Ishikawa (cell line): ENCODE measurements around the gene CACHD1.

Experiments
- CEBPB ChIP-seq: IDR thresholded peaks from 2 replicates; pipeline ENCODE4 v1.6.1; 2012
- CREB1 ChIP-seq: IDR thresholded peaks from 2 replicates; pipeline ENCODE4 v1.6.1; 2012; ENCODE audit warnings: low read depth
- EGR1 ChIP-seq: IDR thresholded peaks from 2 replicates; pipeline ENCODE4 v1.6.1; 2012
- EP300 ChIP-seq: IDR thresholded peaks from 2 replicates; pipeline ENCODE4 v1.6.1; 2012; ENCODE audit warnings: borderline replicate concordance
- FOXM1 ChIP-seq: IDR thresholded peaks from 2 replicates; pipeline ENCODE4 v1.6.1; 2012; ENCODE audit warnings: low read depth, borderline replicate concordance
- NFIC ChIP-seq: IDR thresholded peaks from 2 replicates; pipeline ENCODE4 v1.6.1; 2012
- RAD21 ChIP-seq: IDR thresholded peaks from 2 replicates; pipeline ENCODE4 v1.6.1; 2012; ENCODE audit warnings: low read depth
- TAF1 ChIP-seq: IDR thresholded peaks from 2 replicates; pipeline ENCODE4 v1.6.1; 2012; ENCODE audit warnings: low read depth, mild to moderate bottlenecking
- TCF12 ChIP-seq: IDR thresholded peaks from 2 replicates; pipeline ENCODE4 v1.6.1; 2012; ENCODE audit warnings: low read depth
- TEAD4 ChIP-seq: IDR thresholded peaks from 2 replicates; pipeline ENCODE4 v1.6.1; 2012
- YY1 ChIP-seq: IDR thresholded peaks from 2 replicates; pipeline ENCODE4 v1.6.1; 2012; ENCODE audit warnings: low read depth
- ZBTB7A ChIP-seq: IDR thresholded peaks from 2 replicates; pipeline ENCODE4 v1.6.1; 2012; ENCODE audit warnings: low read depth
- TF ChIP-seq, protein P1 (sequence below): IDR thresholded peaks from 2 replicates; pipeline ENCODE4 v1.6.1; 2012
- TF ChIP-seq, protein P2 (sequence below): IDR thresholded peaks from 2 replicates; pipeline ENCODE4 v1.6.1; 2012
- TF ChIP-seq, protein P3 (sequence below): IDR thresholded peaks from 2 replicates; pipeline ENCODE4 v1.6.1; 2012; ENCODE audit warnings: low read depth, mild to moderate bottlenecking

CACHD1 gene

DNA sequence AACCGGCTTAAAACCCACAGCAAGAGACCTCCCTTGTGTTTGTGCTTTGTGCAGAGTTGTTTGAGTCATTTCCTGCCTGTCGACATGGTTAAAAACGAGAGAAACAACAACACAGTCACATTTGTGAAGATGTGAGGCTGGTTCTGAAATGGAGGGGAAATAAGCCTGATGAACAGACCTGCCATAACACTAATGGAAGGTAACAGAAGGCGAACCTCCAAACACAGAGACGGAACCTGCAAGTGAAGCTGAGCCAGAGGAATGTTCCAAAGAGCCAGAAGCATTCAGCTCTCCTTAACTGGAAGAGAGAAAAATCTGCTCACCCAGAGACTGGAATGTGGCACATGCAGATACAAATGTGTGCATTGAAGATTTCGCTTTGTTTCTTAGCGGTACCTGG is 221.7 kb downstream of the CACHD1 start:
- TF ChIP-seq, protein P1, sequence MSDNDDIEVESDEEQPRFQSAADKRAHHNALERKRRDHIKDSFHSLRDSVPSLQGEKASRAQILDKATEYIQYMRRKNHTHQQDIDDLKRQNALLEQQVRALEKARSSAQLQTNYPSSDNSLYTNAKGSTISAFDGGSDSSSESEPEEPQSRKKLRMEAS, result no peak
- no peak for TF ChIP-seq TAF1
- no peak for TF ChIP-seq EGR1
- no peak for TF ChIP-seq ZBTB7A
- no peak for TF ChIP-seq EP300
- TF ChIP-seq TEAD4, result no peak
- TF ChIP-seq, protein P2, sequence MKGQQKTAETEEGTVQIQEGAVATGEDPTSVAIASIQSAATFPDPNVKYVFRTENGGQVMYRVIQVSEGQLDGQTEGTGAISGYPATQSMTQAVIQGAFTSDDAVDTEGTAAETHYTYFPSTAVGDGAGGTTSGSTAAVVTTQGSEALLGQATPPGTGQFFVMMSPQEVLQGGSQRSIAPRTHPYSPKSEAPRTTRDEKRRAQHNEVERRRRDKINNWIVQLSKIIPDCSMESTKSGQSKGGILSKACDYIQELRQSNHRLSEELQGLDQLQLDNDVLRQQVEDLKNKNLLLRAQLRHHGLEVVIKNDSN, result no peak
- TF ChIP-seq YY1, result no peak
- TF ChIP-seq, protein P3, sequence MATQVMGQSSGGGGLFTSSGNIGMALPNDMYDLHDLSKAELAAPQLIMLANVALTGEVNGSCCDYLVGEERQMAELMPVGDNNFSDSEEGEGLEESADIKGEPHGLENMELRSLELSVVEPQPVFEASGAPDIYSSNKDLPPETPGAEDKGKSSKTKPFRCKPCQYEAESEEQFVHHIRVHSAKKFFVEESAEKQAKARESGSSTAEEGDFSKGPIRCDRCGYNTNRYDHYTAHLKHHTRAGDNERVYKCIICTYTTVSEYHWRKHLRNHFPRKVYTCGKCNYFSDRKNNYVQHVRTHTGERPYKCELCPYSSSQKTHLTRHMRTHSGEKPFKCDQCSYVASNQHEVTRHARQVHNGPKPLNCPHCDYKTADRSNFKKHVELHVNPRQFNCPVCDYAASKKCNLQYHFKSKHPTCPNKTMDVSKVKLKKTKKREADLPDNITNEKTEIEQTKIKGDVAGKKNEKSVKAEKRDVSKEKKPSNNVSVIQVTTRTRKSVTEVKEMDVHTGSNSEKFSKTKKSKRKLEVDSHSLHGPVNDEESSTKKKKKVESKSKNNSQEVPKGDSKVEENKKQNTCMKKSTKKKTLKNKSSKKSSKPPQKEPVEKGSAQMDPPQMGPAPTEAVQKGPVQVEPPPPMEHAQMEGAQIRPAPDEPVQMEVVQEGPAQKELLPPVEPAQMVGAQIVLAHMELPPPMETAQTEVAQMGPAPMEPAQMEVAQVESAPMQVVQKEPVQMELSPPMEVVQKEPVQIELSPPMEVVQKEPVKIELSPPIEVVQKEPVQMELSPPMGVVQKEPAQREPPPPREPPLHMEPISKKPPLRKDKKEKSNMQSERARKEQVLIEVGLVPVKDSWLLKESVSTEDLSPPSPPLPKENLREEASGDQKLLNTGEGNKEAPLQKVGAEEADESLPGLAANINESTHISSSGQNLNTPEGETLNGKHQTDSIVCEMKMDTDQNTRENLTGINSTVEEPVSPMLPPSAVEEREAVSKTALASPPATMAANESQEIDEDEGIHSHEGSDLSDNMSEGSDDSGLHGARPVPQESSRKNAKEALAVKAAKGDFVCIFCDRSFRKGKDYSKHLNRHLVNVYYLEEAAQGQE, result no peak
- TF ChIP-seq RAD21, result no peak
- no peak for TF ChIP-seq NFIC
- TF ChIP-seq CEBPB, result no peak
- no peak for TF ChIP-seq FOXM1
- no peak for TF ChIP-seq TCF12
- TF ChIP-seq CREB1, result no peak

DNA sequence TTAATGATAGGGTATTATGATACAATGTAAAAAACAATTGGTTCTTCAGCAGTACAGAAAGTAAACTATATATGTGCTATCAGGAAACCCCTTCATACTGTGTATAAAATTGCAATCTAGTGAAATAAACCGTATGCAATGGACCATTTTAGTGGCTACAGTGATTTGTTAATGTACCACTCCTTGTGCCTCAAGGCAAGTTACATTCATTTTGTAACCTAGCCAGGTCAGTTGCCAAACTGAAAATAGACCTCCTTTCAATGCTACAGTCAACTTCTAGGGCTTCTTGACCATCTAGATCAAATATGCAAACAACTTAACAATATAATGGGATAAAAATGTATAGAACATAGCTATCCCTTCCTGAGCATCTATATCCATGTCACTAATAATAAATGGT is 223.0 kb downstream of the CACHD1 start:
- TF ChIP-seq, protein P3, result no peak
- TF ChIP-seq ZBTB7A (no peak), EGR1 (no peak), TCF12 (no peak), TEAD4 (no peak), NFIC (no peak), EP300 (no peak), RAD21 (no peak)
- TF ChIP-seq, protein P2, result no peak

DNA sequence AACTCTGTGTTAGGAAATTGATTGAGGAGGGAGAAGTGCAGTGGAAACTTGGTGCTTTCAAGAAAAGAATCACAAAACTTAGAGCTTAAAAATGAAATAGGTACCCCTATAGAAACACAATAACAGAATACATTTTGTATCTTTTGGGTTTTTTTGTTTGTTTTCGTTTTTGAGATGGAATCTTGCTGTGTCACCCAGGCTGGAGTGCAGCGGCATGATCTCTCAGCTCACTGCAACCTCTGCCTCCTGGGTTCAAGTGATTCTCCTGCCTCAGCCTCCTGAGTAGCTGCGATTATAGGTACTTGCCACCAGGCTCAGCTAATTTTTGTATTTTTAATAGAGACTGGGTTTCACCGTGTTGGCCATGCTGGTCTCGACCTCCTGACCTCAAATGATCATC is 223.5 kb downstream of the CACHD1 start:
- TF ChIP-seq, protein P1, result no peak
- no peak for TF ChIP-seq TEAD4
- no peak for TF ChIP-seq ZBTB7A
- no peak for TF ChIP-seq TCF12
- TF ChIP-seq, protein P3, result no peak

DNA sequence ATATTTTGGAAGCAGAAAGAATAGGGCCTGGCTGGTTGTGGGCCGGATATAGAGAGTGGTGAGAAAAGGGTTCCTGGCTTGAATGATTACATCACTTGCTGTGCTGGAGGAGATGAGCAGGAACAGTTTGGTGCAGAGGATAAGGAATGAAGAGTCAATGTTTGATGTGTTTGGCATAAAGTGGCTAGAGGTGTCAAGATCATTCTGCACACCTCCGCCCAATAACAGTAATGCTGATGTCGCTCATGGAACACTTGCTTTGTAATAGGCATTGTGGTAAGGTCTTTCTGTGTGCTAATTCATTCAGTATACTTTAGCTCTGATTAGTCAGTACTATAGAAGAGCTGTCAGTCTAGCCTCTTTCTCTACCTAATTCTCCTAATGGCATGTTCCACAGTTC is 226.9 kb downstream of the CACHD1 start:
- TF ChIP-seq RAD21 (no peak), CEBPB (no peak), EGR1 (no peak), ZBTB7A (no peak)

DNA sequence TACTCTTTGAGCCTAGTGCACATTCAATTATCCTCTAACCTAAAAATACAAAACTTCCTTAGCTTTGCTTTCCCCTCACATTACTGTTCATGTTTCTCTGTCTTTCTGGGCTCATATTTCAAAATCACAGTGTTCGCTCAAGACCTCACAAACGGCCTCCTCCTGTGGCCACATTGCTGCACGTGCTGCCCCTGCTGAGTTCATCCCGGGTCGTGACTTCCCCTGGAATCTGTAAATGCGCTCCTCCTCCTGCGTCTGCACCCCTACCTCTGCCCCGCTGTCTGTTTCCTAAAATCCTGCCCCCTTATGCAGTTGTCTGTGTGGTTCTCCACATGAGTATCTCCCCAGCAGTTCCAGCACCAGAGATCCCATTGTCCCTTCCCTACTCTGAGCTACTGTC is 229.4 kb downstream of the CACHD1 start:
- TF ChIP-seq YY1 (no peak), RAD21 (no peak), TEAD4 (peak; percentile 92), TCF12 (peak; percentile 58; the same call in 1 of the 2 replicates), EP300 (peak; percentile 57), FOXM1 (no peak), CEBPB (no peak), EGR1 (no peak), NFIC (no peak), TAF1 (no peak), CREB1 (no peak), ZBTB7A (no peak)
- TF ChIP-seq, protein P3, result no peak
- TF ChIP-seq, protein P1, result peak; percentile 93
- TF ChIP-seq, protein P2, result peak; percentile 52
